ENCODE measurements around the gene OPN5. TPM values are rescaled to one million over a fixed set of nuclear protein-coding genes. Genes with fewer than 3 reads are reported as not detected.

The OPN5 gene
- total and polyA plus RNA-seq, 2 donors (not counting 1 experiment from before 2014, with no cell fraction given), result not detected

DNA sequence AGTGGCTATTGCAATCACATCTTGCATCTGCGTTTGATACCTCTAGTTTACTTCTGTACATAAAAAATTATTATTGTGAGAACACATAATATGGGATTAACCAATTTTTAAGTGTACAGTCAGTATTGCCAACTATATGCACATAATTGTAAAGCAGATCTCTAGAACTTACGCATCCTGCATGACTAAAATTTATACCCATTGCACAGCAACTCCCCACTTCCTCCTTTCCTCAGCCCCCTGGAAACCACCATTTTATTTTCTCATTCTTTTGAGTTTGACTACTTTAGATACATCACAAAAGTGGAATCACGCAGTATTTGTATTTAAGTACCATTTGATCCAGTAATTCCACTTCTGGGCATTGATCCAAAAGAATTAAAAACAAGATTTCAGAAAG, 19.3 kb upstream of the OPN5 start:
- Histone ChIP-seq H4K20me1 (ENCODE audit: control insufficient read depth, extremely low read depth, insufficient read depth, low read length) (no peaks in the 10 kb centered on the region), H2AFZ (ENCODE audit: low read length) (no peak overlapping the region), H3K9me3 (ENCODE audit: control insufficient read depth, insufficient read depth, low read depth, low read length) (no peaks in the 10 kb centered on the region), H3K4me2 (ENCODE audit: extremely low read depth, insufficient read depth, low read length) (no peak overlapping the region), H3K4me3 (replicated peaks in 1 of 4; ENCODE audit: control extremely low read depth in 1 of 4, insufficient read depth in 1 of 4, low read depth in 3 of 4, low read length in 4 of 4) (no peak overlapping the region), H3K9ac (ENCODE audit: insufficient read depth, low read length) (no peak overlapping the region), H3K27ac (ENCODE audit: insufficient read depth, low read length) (no peak overlapping the region), H3K27me3 (ENCODE audit: control insufficient read depth, insufficient read depth, low read length) (no peaks in the 10 kb centered on the region), H3K79me2 (ENCODE audit: control insufficient read depth, insufficient read depth, low read length) (no peaks in the 10 kb centered on the region), H3K4me1 (ENCODE audit: control insufficient read depth, extremely low read depth, insufficient read depth, low read length) (no peaks in the 10 kb centered on the region), H3K36me3 (ENCODE audit: control insufficient read depth, insufficient read depth, low read length) (no peaks in the 10 kb centered on the region)
- no peak for DNase-seq (ENCODE audit: low read depth in 2 of 2)
- no peak for TF ChIP-seq EZH2 (IDR thresholded peaks at IDR 0.05; ENCODE audit: low read length, missing control alignments)
- TF ChIP-seq, protein P1, sequence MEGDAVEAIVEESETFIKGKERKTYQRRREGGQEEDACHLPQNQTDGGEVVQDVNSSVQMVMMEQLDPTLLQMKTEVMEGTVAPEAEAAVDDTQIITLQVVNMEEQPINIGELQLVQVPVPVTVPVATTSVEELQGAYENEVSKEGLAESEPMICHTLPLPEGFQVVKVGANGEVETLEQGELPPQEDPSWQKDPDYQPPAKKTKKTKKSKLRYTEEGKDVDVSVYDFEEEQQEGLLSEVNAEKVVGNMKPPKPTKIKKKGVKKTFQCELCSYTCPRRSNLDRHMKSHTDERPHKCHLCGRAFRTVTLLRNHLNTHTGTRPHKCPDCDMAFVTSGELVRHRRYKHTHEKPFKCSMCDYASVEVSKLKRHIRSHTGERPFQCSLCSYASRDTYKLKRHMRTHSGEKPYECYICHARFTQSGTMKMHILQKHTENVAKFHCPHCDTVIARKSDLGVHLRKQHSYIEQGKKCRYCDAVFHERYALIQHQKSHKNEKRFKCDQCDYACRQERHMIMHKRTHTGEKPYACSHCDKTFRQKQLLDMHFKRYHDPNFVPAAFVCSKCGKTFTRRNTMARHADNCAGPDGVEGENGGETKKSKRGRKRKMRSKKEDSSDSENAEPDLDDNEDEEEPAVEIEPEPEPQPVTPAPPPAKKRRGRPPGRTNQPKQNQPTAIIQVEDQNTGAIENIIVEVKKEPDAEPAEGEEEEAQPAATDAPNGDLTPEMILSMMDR (conservative IDR thresholded peaks at IDR 0.05 in 1 of 2, IDR thresholded peaks at IDR 0.05 in 1 of 2; ENCODE audit: low read depth in 1 of 2, low read length in 2 of 2), result no peak

DNA sequence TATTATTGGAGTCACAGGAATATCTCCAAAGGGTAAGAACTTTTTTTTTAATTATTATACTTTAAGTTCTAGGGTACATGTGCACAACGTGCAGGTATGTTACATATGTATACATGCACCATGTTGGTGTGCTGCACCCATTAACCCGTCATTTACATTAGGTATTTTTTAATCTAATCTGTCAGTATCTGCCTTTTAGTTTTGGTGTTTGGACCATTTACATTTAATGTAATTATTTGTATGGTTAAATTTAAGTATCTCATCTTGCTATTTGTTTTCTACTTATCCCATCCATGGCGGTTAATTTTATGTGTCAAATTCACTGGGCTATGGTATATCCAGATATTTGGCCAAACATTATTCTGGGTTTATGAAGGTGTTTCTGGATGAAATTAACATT, 15.4 kb upstream of the OPN5 start:
- TF ChIP-seq, protein P1 (conservative IDR thresholded peaks at IDR 0.05 in 1 of 2, IDR thresholded peaks at IDR 0.05 in 1 of 2; ENCODE audit: low read depth in 1 of 2, low read length in 2 of 2), result no peak
- no peak for TF ChIP-seq EZH2 (IDR thresholded peaks at IDR 0.05; ENCODE audit: low read length, missing control alignments)
- H3K79me2 ChIP-seq (ENCODE audit: control insufficient read depth, insufficient read depth, low read length), result no peaks in the 10 kb centered on the region
- no peaks in the 10 kb centered on the region for H3K9me3 ChIP-seq (ENCODE audit: control insufficient read depth, insufficient read depth, low read depth, low read length)
- no peak overlapping the region for H2AFZ ChIP-seq (ENCODE audit: low read length)
- H3K4me2 ChIP-seq (ENCODE audit: extremely low read depth, insufficient read depth, low read length), result no peak overlapping the region
- no peaks in the 10 kb centered on the region for H4K20me1 ChIP-seq (ENCODE audit: control insufficient read depth, extremely low read depth, insufficient read depth, low read length)
- H3K27ac ChIP-seq (ENCODE audit: insufficient read depth, low read length), result no peak overlapping the region
- no peaks in the 10 kb centered on the region for H3K36me3 ChIP-seq (ENCODE audit: control insufficient read depth, insufficient read depth, low read length)
- H3K4me3 ChIP-seq (replicated peaks in 1 of 4; ENCODE audit: control extremely low read depth in 1 of 4, insufficient read depth in 1 of 4, low read depth in 3 of 4, low read length in 4 of 4), result no peak overlapping the region
- H3K4me1 ChIP-seq (ENCODE audit: control insufficient read depth, extremely low read depth, insufficient read depth, low read length), result no peaks in the 10 kb centered on the region
- no peaks in the 10 kb centered on the region for H3K27me3 ChIP-seq (ENCODE audit: control insufficient read depth, insufficient read depth, low read length)
- no peak overlapping the region for H3K9ac ChIP-seq (ENCODE audit: insufficient read depth, low read length)
- DNase-seq (ENCODE audit: low read depth in 2 of 2), result no peak

DNA sequence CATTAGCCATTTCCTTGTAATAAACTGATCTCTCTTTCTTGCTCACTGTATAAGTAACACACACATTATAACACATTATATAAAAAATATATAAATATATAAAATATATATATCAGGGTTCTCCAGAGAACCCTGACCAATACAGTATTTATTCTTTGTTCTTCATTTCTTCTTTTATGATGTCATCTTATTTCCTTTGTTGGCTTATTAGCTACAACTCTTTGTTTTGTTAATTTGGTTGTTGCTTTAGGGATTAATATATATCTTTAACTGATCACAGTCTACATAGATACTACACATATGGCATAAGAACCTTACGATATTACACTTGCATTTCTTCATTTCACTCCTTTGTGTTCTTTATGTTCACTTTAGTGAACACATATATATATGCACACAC, 14.7 kb upstream of the OPN5 start:
- no peak for DNase-seq (ENCODE audit: low read depth in 2 of 2)
- H3K4me2 ChIP-seq (ENCODE audit: extremely low read depth, insufficient read depth, low read length), result no peak overlapping the region
- no peaks in the 10 kb centered on the region for H3K79me2 ChIP-seq (ENCODE audit: control insufficient read depth, insufficient read depth, low read length)
- H4K20me1 ChIP-seq (ENCODE audit: control insufficient read depth, extremely low read depth, insufficient read depth, low read length), result no peaks in the 10 kb centered on the region
- no peaks in the 10 kb centered on the region for H3K27me3 ChIP-seq (ENCODE audit: control insufficient read depth, insufficient read depth, low read length)
- no peaks in the 10 kb centered on the region for H3K4me1 ChIP-seq (ENCODE audit: control insufficient read depth, extremely low read depth, insufficient read depth, low read length)
- H3K27ac ChIP-seq (ENCODE audit: insufficient read depth, low read length), result no peak overlapping the region
- no peak overlapping the region for H3K9ac ChIP-seq (ENCODE audit: insufficient read depth, low read length)
- H2AFZ ChIP-seq (ENCODE audit: low read length), result no peak overlapping the region
- TF ChIP-seq, protein P1 (conservative IDR thresholded peaks at IDR 0.05 in 1 of 2, IDR thresholded peaks at IDR 0.05 in 1 of 2; ENCODE audit: low read depth in 1 of 2, low read length in 2 of 2), result no peak
- TF ChIP-seq EZH2 (IDR thresholded peaks at IDR 0.05; ENCODE audit: low read length, missing control alignments), result no peak
- no peaks in the 10 kb centered on the region for H3K36me3 ChIP-seq (ENCODE audit: control insufficient read depth, insufficient read depth, low read length)
- H3K4me3 ChIP-seq (replicated peaks in 1 of 4; ENCODE audit: control extremely low read depth in 1 of 4, insufficient read depth in 1 of 4, low read depth in 3 of 4, low read length in 4 of 4), result no peak overlapping the region
- H3K9me3 ChIP-seq (ENCODE audit: control insufficient read depth, insufficient read depth, low read depth, low read length), result no peaks in the 10 kb centered on the region

Data from fibroblast of lung (primary cell).